Lower leg skin (tissue), 4 donors: Measurements from ENCODE around the gene SUGCT. TPM values are rescaled to one million over a fixed set of nuclear protein-coding genes. Genes with fewer than 3 reads are reported as not detected.

Experiments
- DNase-seq, 2 donors: peaks; one replicate each; pipeline ENCODE4 v3.0.0-alpha.2; 2019; ENCODE audit warnings: low spot score in 2 of 2
- H3K4me3 ChIP-seq: fragments of 200-600 bp; sonication (generic); 2 replicates; pipeline ENCODE4 v1.5.1; 2017; ENCODE audit warnings: mild to moderate bottlenecking, low read depth; ENCODE audit not compliant: poor library complexity, severe bottlenecking
- CTCF ChIP-seq, 3 donors: fragments of 450-650 bp; IDR thresholded peaks; one replicate each; pipeline ENCODE4 v1.5.1; 2016; ENCODE audit warnings: antibody characterized with exemption in 3 of 3, mild to moderate bottlenecking in 3 of 3, moderate library complexity in 2 of 3
- POLR2A ChIP-seq, 2 donors: fragments of 450-650 bp; IDR thresholded peaks; one replicate each; pipeline ENCODE4 v1.6.1; 2016 to 2017; ENCODE audit warnings: antibody characterized with exemption in 2 of 2, mild to moderate bottlenecking in 1 of 2, moderate library complexity in 1 of 2
- WGBS, 2 donors: methylation state at CpG; one replicate each; pipeline ENCODE4 v1.1.5; 2018; 5-methylcytosine and 5-hydroxymethylcytosine counted together
- intact Hi-C: fragments of 100-400 bp; cut with DNase I; formaldehyde crosslinking; loops from one replicate; pipeline ENCODE4 v1.15.0; 2023; ENCODE audit warnings: low total_unique reads
- total RNA-seq, 4 donors: library from RNA; depleted of rRNA; stranded (reverse); fragments of >200 nt; gene quantifications; one replicate each; pipeline ENCODE4 v1.1.0, GENCODE V29; 2016

Gene SUGCT
- total RNA-seq, 4 donors from 2014 or later: 0.49 to 1.6 (median 0.59) TPM; not detected in 1

- 79 to 88% methylated on average over 1 of the region's 1 CpG for WGBS, 2 donors
- TF ChIP-seq POLR2A (IDR thresholded peaks at IDR 0.05): no peak
- TF ChIP-seq CTCF (IDR thresholded peaks at IDR 0.05): no peak
- no peak overlapping the region for H3K4me3 ChIP-seq
- intact Hi-C loops: no loop called here
- no peak for DNase-seq
Observed at GRCh38 chr7:40538281-40538680, 403.5 kb downstream of the SUGCT start.

- WGBS, 2 donors: 88 to 92% methylated on average over 1 of the region's 1 CpG
Observed at GRCh38 chr7:40541336-40541735, 406.5 kb downstream of the SUGCT start.

GRCh38 chr7:40542982-40543741 is 408.4 kb downstream of the SUGCT start:
- TF ChIP-seq POLR2A (IDR thresholded peaks at IDR 0.05) (no peak), CTCF (IDR thresholded peaks at IDR 0.05) (no peak)
- 61 to 64% methylated on average over 3 of the region's 3 CpGs for WGBS, 2 donors
- DNase-seq: no peak
- H3K4me3 ChIP-seq: no peak overlapping the region
- intact Hi-C loops: no loop called here

More at GRCh38 chr7:40541336-40541735, 406.5 kb downstream of the SUGCT start:
- no peak for DNase-seq
- no peak overlapping the region for H3K4me3 ChIP-seq
- intact Hi-C loops: no loop called here
- TF ChIP-seq CTCF (IDR thresholded peaks at IDR 0.05) (no peak), POLR2A (IDR thresholded peaks at IDR 0.05) (no peak)

GRCh38 chr7:40544221-40544723 is 409.5 kb downstream of the SUGCT start:
- 30 to 31% methylated on average over 6 of the region's 6 CpGs for WGBS, 2 donors
- H3K4me3 ChIP-seq: no peak overlapping the region
- DNase-seq: no peak
- intact Hi-C loops: no loop called here
- TF ChIP-seq POLR2A (IDR thresholded peaks at IDR 0.05): no peak
- TF ChIP-seq CTCF (IDR thresholded peaks at IDR 0.05): no peak

GRCh38 chr7:40544871-40545303 is 410.1 kb downstream of the SUGCT start:
- no peak overlapping the region for H3K4me3 ChIP-seq
- TF ChIP-seq CTCF (IDR thresholded peaks at IDR 0.05) (no peak), POLR2A (IDR thresholded peaks at IDR 0.05) (no peak)
- no peak for DNase-seq
- intact Hi-C loops: no loop called here
- WGBS, 2 donors: 60 to 61% methylated on average over 1 of the region's 1 CpG
